K562 (cell line): ENCODE measurements around the gene ZNF575. TPM values are rescaled to one million over a fixed set of nuclear protein-coding genes. Genes with fewer than 3 reads are reported as not detected.

Source experiments
- ATAC-seq: fragments of 200-7000 bp; cut with Tn5 transposase; 3 replicates; pipeline ENCODE4 v1.9.1; 2020; ENCODE audit warnings: moderate library complexity
- BruUV-seq: library from RNA; stranded (reverse); fragments of 400-500 nt; replicated peaks from 2 replicates; lab custom pipeline; 2021; lab: Mats Ljungman, UMichigan
- CTCF ChIA-PET: fragments of 300-600 bp; formaldehyde crosslinking; extraction: SDS; loops from one replicate; lab custom pipeline; 2021; ENCODE audit warnings: low intra/inter-chr PET ratio; lab: Yijun Ruan, JAX
- POLR2A ChIA-PET: fragments of 300-600, 350-650 bp; sonication (Branson Sonifier 250); formaldehyde crosslinking; extraction: SDS; loops from one replicate; lab custom pipeline; 2021; ENCODE audit warnings: antibody characterized with exemption, inconsistent platforms; lab: Yijun Ruan, JAX
- DNase-seq, 4 experiments: peaks; one replicate each; pipeline versions ENCODE4 v3.0.0 to v3.0.0-alpha.2; 2011 to 2018; ENCODE audit warnings: low spot score in 3 of 4, mixed read lengths in 3 of 4; ENCODE audit errors: extremely low read depth in 1 of 4
- FAIRE-seq: peaks from 2 replicates; lab custom pipeline; 2011; peaks lifted over from hg19 to GRCh38; lab: Jason Lieb, UNC
- H2AFZ ChIP-seq: 2 replicates; pipeline ENCODE4 v1.6.0; 2011; ENCODE audit warnings: low read depth, low read length, control low read depth, inconsistent platforms
- H3K27ac ChIP-seq: fragments of 200-600 bp; 3 replicates; pipeline ENCODE4 v1.8.0; 2011; ENCODE audit warnings: low read depth, mild to moderate bottlenecking, control low read depth, inconsistent platforms, low read length, moderate library complexity, mixed read lengths; ENCODE audit errors: extremely low read depth
- H3K27me3 ChIP-seq, 2 experiments: fragments of 300-600 bp in 1 of 2; 2 replicates in 1 of 2; 3 replicates in 1 of 2; pipeline versions ENCODE4 v1.6.0 to v1.8.0; 2011; ENCODE audit warnings: inconsistent platforms in 2 of 2, low read length in 2 of 2, mild to moderate bottlenecking in 1 of 2, mixed read lengths in 1 of 2, moderate library complexity in 1 of 2; ENCODE audit not compliant: control insufficient read depth in 2 of 2, insufficient read depth in 2 of 2
- H3K36me3 ChIP-seq: fragments of 300-600 bp; 3 replicates; pipeline ENCODE4 v1.8.0; 2011; ENCODE audit warnings: mild to moderate bottlenecking, low read length, inconsistent platforms; ENCODE audit not compliant: control insufficient read depth, insufficient read depth
- H3K4me1 ChIP-seq, 2 experiments: fragments of 200-600 bp in 1 of 2; replicated peaks in 1 of 2; 2 replicates in 1 of 2; 3 replicates in 1 of 2; pipeline versions ENCODE4 v1.5.1 to v1.8.0; 2011; ENCODE audit warnings: inconsistent platforms in 2 of 2, low read length in 2 of 2, mild to moderate bottlenecking in 1 of 2, mixed read lengths in 1 of 2, moderate library complexity in 1 of 2; ENCODE audit not compliant: control insufficient read depth in 2 of 2, insufficient read depth in 2 of 2
- H3K4me2 ChIP-seq: 2 replicates; pipeline ENCODE4 v1.6.1; 2011; ENCODE audit warnings: low read length, control low read depth, inconsistent platforms, mixed read lengths; ENCODE audit not compliant: insufficient read depth
- H3K4me3 ChIP-seq: fragments of 200-600 bp; sonication (generic), shearing (Covaris generic); 2 replicates; pipeline ENCODE4 v1.5.1; 2016; ENCODE audit warnings: control low read depth, inconsistent platforms
- H3K79me2 ChIP-seq: fragments of 200-600 bp; 3 replicates; pipeline ENCODE4 v1.8.0; 2011; ENCODE audit warnings: low read length, inconsistent platforms; ENCODE audit not compliant: control insufficient read depth, insufficient read depth
- H3K9ac ChIP-seq, 2 experiments: 2 replicates each; pipeline versions ENCODE4 v1.6.0 to v1.6.1; 2011; ENCODE audit warnings: low read depth in 2 of 2, low read length in 2 of 2, control low read depth in 1 of 2, inconsistent platforms in 1 of 2, mild to moderate bottlenecking in 1 of 2, mixed read lengths in 1 of 2; ENCODE audit not compliant: insufficient read depth in 1 of 2
- H3K9me1 ChIP-seq: one replicate; pipeline ENCODE4 v1.6.0; 2011; ENCODE audit warnings: inconsistent platforms, mild to moderate bottlenecking, low read length, moderate library complexity; ENCODE audit not compliant: control insufficient read depth, insufficient read depth
- H3K9me3 ChIP-seq: replicated peaks from 2 replicates; pipeline ENCODE4 v1.5.1; 2011; ENCODE audit warnings: low read depth, low read length, inconsistent platforms; ENCODE audit not compliant: control insufficient read depth, insufficient read depth
- H4K20me1 ChIP-seq: replicated peaks from 2 replicates; pipeline ENCODE4 v1.6.1; 2011; ENCODE audit warnings: low read length, inconsistent platforms, mixed read lengths; ENCODE audit not compliant: control insufficient read depth, insufficient read depth
- KLF1 ChIP-seq: fragments of 450-650 bp; IDR thresholded peaks from 2 replicates; pipeline ENCODE4 v1.6.1; 2016; ENCODE audit warnings: missing genetic modification characterization, missing compliant biosample characterization
- WGBS: fragments of 100-300 bp; shearing (Covaris generic); methylation state at CpG from one replicate; pipeline ENCODE4 v1.1.6; 2016; ENCODE audit warnings: low coverage, mixed read lengths; ENCODE audit not compliant: insufficient coverage; ENCODE audit errors: missing lambda C conversion rate; 5-methylcytosine and 5-hydroxymethylcytosine counted together
- in situ Hi-C: fragments of 300-500 bp; cut with MboI; formaldehyde crosslinking; loops from 4 replicates; pipeline ENCODE4 v1.15.0; 2018; ENCODE audit warnings: inconsistent platforms, mixed read lengths
- intact Hi-C: fragments of 100-400 bp; cut with micrococcal nuclease; formaldehyde crosslinking; loops from 2 replicates; pipeline ENCODE4 v1.14.2; 2022
- polyA plus RNA-seq, 8 experiments: library from polyadenylated mRNA; depleted of rRNA in 4 of 8; stranded (reverse) in 5 of 8; unstranded in 3 of 8; fragments of >200 nt; fragmentation: Nextera tagmentation in 2 of 8; fragmentation: Illumina TruSeq in 1 of 8; extraction: Ambion mirVana in 2 of 8; extraction: Trizol in 1 of 8; gene quantifications; 2 replicates each; pipeline versions ENCODE4 v1.2.1 to v1.2.3, GENCODE V29; 2011 to 2014; ENCODE audit warnings: inconsistent platforms in 1 of 8, missing spikeins in 1 of 8
- total RNA-seq, 7 experiments: library from RNA; depleted of rRNA in 6 of 7; stranded (reverse); fragments of >200 nt in 6 of 7; fragmentation: Illumina TruSeq in 2 of 7; extraction: Trizol in 2 of 7; gene quantifications; 2 replicates each; pipeline versions ENCODE4 v1.2.1 to v1.2.3, GENCODE V29; 2011 to 2021; ENCODE audit warnings: low replicate concordance in 1 of 7
- TF ChIP-seq, protein P1 (sequence below), 2 experiments: fragments of 450-650 bp in 1 of 2; sonication (generic) in 1 of 2; formaldehyde crosslinking in 1 of 2; IDR thresholded peaks; 2 replicates each; pipeline versions ENCODE4 v1.7.1 to v1.9.0; 2016 to 2022; ENCODE audit warnings: inconsistent platforms in 1 of 2, mild to moderate bottlenecking in 1 of 2, missing genetic modification reagents in 1 of 2

The ZNF575 gene
- total and polyA plus RNA-seq, 9 of the 15 experiments (the other 6 are each of a cell fraction or from before 2014, with no cell fraction given), result 0.20 to 0.98 (median 0.32) TPM; not detected in 6

DNA sequence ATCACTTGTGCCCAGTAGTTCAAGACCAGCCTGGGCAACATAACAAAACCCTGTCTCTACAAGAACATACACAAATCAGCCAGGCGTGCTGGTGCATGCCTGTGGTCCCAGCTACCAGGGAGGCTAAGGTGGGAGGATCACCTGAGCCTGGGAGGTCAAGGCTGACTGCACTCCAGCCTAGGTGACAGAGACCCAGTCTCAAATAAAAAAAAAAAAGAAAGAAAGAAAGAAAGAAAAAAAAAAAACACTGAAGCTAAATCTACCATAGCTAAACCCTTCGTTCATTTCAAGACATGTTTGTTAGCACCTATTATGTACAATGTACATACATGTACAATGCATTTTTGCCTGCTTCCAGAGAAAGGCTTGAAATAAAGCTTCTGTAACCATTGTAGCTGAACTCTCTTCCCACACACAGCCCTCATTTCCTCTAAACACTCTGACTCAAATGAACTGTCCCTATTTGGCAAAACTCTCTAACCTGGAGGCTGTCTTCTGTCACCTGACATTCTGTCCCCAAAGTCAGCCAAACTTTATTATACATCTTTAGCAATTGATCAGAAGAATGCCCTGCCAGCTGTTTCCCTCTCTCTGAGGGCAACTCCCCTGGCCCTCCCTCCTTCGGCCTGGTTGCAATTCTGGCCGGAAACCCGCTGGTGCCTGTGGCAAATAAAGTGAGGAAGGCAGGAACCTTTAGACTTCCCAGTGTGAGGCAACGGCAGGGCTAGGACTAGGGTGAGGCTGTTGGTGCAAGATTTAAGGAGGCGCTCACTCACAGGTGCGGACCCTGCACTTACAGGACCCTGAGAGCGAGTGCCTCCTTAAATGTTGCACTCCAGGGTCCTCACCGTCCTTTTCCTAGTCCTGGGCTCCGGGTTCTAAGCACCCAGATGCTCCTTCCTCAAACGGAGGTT is 7.8 kb upstream of the ZNF575 start:
- H3K4me3 ChIP-seq, result no peak overlapping the region
- ATAC-seq, result no peak

More for the DNA sequence above, 7.8 kb upstream of the ZNF575 start:
- ChIA-PET POLR2A (interaction anchor here (0.6 to 1.2 kb wide), 2 partner anchors 34 to 127 kb away, joined by 3 read pairs; no protein-coding TSS in a partner anchor), CTCF (no interaction called here)
- TF ChIP-seq KLF1 (tag), result no peak
- TF ChIP-seq, protein P1, sequence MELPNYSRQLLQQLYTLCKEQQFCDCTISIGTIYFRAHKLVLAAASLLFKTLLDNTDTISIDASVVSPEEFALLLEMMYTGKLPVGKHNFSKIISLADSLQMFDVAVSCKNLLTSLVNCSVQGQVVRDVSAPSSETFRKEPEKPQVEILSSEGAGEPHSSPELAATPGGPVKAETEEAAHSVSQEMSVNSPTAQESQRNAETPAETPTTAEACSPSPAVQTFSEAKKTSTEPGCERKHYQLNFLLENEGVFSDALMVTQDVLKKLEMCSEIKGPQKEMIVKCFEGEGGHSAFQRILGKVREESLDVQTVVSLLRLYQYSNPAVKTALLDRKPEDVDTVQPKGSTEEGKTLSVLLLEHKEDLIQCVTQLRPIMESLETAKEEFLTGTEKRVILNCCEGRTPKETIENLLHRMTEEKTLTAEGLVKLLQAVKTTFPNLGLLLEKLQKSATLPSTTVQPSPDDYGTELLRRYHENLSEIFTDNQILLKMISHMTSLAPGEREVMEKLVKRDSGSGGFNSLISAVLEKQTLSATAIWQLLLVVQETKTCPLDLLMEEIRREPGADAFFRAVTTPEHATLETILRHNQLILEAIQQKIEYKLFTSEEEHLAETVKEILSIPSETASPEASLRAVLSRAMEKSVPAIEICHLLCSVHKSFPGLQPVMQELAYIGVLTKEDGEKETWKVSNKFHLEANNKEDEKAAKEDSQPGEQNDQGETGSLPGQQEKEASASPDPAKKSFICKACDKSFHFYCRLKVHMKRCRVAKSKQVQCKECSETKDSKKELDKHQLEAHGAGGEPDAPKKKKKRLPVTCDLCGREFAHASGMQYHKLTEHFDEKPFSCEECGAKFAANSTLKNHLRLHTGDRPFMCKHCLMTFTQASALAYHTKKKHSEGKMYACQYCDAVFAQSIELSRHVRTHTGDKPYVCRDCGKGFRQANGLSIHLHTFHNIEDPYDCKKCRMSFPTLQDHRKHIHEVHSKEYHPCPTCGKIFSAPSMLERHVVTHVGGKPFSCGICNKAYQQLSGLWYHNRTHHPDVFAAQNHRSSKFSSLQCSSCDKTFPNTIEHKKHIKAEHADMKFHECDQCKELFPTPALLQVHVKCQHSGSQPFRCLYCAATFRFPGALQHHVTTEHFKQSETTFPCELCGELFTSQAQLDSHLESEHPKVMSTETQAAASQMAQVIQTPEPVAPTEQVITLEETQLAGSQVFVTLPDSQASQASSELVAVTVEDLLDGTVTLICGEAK (IDR thresholded peaks at IDR 0.05), result peak; percentile 69
- TF ChIP-seq, protein P1 (CRISPR knock-in tag; IDR thresholded peaks at IDR 0.05), result no peak
- BruUV-seq, result no TSS peak
- no peaks in the 10 kb centered on the region for H4K20me1 ChIP-seq
- no peak overlapping the region for H2AFZ ChIP-seq
- H3K4me2 ChIP-seq, result 0 out of 2 replicates have a peak overlapping the region, but pooled peaks have one; percentile 1
- no peak overlapping the region for H3K27ac ChIP-seq
- H3K9me3 ChIP-seq, result no peaks in the 10 kb centered on the region
- FAIRE-seq (no peak), DNase-seq (peak in 1 of 4 experiments; percentile 3)
- H3K9ac ChIP-seq, result peak overlapping the region in 1 of 2 experiments; percentile 67; a peak in 1 of 4 replicates
- no peaks in the 10 kb centered on the region for H3K79me2 ChIP-seq
- H3K36me3 ChIP-seq, result no peaks in the 10 kb centered on the region
- intact Hi-C loops (no loop called here), in situ Hi-C loops (no loop called here)
- 59% methylated on average over 11 of the region's 12 CpGs for WGBS
- no peaks in the 10 kb centered on the region for H3K9me1 ChIP-seq
- H3K27me3 ChIP-seq, result no peaks in the 10 kb centered on the region
- peaks cover 5 to 31% of the 10 kb centered on the region in 2 experiments; a peak in 4 of 5 replicates for H3K4me1 ChIP-seq
